Rectal smooth muscle tissue (tissue), 1 donor: ENCODE measurements around the gene COX4I2.
"Not testable (repeated sequence)": the region's sequence is repeated elsewhere in the genome, so short reads cannot be mapped to it uniquely, and the experiment has no call there.

ENCODE experiments used
- H3K27ac ChIP-seq: one replicate; pipeline ENCODE4 v1.7.0; 2013; ENCODE audit warnings: low read depth, low read length, inconsistent platforms
- H3K27me3 ChIP-seq: one replicate; pipeline ENCODE4 v1.7.0; 2013; ENCODE audit warnings: low read length; ENCODE audit not compliant: control insufficient read depth, insufficient read depth
- H3K36me3 ChIP-seq: one replicate; pipeline ENCODE4 v1.7.0; 2013; ENCODE audit warnings: low read length; ENCODE audit not compliant: control insufficient read depth, insufficient read depth
- H3K4me1 ChIP-seq: one replicate; pipeline ENCODE4 v1.7.0; 2013; ENCODE audit warnings: low read length; ENCODE audit not compliant: control insufficient read depth, insufficient read depth
- H3K4me3 ChIP-seq: one replicate; pipeline ENCODE4 v1.7.0; 2013; ENCODE audit warnings: low read length
- H3K9ac ChIP-seq: one replicate; pipeline ENCODE4 v1.7.0; 2013; ENCODE audit warnings: low read length

Gene COX4I2

DNA sequence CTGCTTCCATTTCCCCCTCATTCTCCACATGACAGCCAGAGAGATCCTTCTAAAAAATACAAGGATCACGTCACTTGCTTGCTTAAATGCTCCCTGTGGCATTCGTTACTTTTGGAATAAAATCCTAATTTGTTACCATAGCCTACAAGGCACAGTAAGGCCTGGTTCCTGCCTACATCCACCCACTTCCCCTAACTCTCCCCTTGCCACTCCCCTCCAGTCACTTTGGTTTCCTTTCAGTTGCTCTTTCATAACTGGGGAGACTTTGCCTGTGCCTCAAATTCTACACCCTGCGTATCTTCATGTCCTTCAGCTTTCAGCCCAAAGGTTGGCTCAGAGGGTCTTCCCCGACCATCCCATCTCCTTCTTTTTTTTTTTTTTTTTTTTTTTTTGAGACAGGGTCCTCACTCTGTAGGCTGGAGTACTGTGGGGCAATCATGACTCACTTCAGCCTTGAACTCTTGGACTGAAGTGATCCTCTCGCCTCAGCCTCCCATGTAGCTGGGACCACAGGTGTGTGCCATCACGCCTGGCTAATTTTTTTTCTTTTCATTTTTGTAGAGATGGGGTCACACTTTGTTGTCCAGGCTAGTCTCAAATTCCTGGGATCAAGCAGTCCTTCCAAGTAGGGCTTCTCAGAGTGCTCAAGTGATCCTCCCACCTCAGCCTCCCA is 20.1 kb upstream of the COX4I2 start:
- no peak overlapping the region for H3K9ac ChIP-seq
- no peak overlapping the region for H3K4me3 ChIP-seq
- H3K27ac ChIP-seq: no peak overlapping the region
- no peaks in the 10 kb centered on the region for H3K4me1 ChIP-seq
- H3K36me3 ChIP-seq: no peaks in the 10 kb centered on the region
- H3K27me3 ChIP-seq: no peaks in the 10 kb centered on the region

DNA sequence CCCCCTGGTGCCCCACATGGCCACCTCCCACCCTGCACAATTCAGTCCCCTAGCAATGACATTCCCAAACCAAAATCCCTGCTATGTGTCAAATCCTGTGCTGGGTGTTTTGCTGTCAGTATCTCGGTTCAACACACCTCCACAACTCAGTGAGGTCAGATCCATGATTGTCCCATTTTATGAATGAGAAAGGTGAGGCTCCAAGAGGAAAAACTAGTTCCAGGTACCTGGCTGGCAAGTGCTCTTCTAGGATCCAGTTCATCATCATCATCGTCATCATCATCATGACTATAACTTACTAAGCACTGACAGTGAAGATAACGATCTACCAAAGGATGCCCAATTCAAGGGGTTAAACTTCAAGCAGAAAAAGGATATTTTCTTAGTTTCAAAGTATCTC is 17.5 kb upstream of the COX4I2 start:
- no peak overlapping the region for H3K4me3 ChIP-seq
- no peaks in the 10 kb centered on the region for H3K36me3 ChIP-seq
- H3K4me1 ChIP-seq: no peaks in the 10 kb centered on the region
- no peaks in the 10 kb centered on the region for H3K27me3 ChIP-seq
- no peak overlapping the region for H3K9ac ChIP-seq
- no peak overlapping the region for H3K27ac ChIP-seq

DNA sequence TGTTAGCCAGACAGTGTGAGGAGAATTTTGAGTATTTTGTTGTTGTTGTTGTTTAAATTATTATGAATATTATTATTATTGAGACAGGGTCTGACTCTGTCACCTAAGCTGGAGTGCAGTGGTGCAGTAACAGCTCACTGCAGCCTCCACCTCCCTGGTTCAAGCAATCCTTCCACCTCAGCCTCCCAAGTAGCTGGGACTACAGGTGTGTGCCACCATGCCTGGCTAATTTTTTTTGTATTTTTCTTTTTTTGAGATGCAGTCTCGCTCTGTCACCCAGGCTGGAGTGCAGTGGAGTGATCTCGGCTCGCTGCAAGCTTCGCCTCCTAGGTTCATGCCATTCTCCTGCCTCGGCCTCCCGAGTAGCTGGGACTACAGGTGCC is 14.6 kb upstream of the COX4I2 start:
- not testable (repeated sequence) for H3K9ac ChIP-seq, H3K27ac ChIP-seq, H3K27me3 ChIP-seq, H3K4me3 ChIP-seq, H3K4me1 ChIP-seq, H3K36me3 ChIP-seq

DNA sequence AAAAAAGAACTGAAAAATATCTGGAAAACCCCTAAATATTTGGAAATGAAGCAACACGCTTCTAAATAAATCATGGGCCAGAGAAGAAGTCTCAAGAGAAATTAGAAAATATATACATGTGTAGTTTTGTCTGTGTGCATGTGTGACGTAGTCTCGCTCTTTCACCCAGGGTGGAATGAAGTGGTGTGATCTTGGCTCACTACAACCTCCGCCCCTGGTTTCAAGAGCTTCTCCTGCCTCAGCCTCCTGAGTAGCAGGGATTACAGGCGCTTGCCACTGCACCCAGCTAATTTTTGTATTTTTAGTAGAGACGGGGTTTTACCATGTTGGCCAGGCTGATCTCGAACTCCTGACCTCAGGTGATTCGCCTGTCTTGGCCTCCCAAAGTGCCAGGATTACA is 11.2 kb upstream of the COX4I2 start:
- H3K9ac ChIP-seq, H3K27me3 ChIP-seq, H3K36me3 ChIP-seq, H3K4me1 ChIP-seq, H3K4me3 ChIP-seq, H3K27ac ChIP-seq: not testable (repeated sequence)

DNA sequence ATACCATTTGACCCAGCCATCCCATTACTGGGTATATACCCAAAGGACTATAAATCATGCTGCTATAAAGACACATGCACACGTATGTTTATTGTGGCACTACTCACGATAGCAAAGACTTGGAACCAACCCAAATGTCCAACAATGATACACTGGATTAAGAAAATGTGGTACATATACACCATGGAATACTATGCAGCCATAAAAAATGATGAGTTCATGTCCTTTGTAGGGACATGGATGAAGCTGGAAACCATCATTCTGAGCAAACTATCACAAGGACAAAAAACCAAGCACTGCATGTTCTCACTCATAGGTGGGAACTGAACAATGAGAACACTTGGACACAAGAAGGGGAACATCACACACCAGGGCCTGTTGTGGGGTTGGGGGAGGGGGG is 9.7 kb upstream of the COX4I2 start:
- H3K27ac ChIP-seq, H3K27me3 ChIP-seq, H3K9ac ChIP-seq, H3K36me3 ChIP-seq, H3K4me3 ChIP-seq, H3K4me1 ChIP-seq: not testable (repeated sequence)

DNA sequence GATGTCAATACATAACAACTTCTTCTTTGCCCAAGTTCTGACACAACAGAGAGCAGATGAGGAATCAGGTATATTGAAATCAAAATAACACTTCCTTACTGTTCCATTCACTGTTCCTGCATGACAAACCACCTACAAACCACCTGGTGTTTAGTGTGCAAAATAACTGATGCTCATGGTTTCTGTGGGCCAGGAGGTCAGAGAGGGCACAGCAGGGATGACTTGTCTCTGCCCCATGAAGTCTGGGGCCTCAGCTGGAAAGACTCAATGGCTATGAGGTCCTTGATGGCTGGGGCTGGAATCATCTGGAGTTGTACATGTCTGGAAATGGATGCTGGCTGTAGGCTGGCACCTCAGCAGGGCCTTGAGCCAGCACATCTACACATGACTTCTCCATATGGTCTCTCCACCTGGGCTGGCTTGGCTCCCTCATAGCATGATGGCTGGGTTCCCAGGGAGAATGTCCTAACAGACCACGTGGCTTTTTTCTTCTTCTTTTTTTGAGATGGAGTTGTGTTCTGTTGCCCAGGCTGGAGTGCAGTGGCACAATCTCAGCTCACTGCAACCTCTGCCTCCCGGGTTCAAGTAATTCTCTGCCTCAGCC is 7.4 kb upstream of the COX4I2 start:
- Histone ChIP-seq H3K27me3 (no peaks in the 10 kb centered on the region), H3K4me3 (no peak overlapping the region), H3K27ac (no peak overlapping the region), H3K4me1 (no peaks in the 10 kb centered on the region), H3K36me3 (no peaks in the 10 kb centered on the region), H3K9ac (no peak overlapping the region)

DNA sequence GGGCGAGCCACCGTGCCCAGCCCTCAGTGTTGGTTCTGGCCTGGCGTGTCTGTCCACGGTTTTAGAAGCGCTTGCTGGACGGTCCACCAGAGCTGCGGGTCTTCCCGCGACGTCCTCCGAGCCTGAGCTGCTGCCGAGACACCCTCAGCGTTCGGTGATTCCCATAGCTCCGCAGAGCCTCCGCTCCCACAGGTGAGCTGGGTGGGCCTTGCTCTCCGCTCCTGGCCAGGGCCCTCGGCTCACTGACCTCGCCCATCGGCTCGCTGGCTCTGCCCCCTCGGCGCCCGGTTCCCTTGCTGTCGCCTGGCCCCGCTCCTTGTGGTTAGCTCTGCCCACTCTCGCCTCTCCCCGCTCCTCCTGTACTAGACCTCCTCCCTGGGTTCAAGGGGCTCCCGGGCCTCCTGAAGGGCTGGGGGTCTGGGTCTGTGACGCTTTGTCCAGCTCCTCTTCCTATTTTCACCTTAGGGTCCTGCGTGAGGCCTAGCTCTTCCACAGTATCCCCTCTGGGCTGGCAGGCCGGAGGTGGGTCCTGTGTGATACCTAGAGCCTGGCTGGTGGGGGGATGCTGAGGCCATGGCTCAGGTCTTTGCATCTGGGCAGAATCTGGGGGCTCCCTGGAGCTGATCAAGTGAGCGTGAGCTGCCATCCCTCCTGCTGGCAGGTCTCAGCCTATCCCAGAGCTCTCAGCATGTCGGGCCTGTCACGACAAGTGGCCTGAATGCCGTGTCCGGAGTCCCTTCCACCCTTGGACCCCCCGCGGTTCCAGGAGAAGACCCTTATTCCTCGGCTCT is 5.0 kb upstream of the COX4I2 start:
- Histone ChIP-seq H3K27ac (no peak overlapping the region), H3K4me3 (no peak overlapping the region), H3K9ac (no peak overlapping the region)

DNA sequence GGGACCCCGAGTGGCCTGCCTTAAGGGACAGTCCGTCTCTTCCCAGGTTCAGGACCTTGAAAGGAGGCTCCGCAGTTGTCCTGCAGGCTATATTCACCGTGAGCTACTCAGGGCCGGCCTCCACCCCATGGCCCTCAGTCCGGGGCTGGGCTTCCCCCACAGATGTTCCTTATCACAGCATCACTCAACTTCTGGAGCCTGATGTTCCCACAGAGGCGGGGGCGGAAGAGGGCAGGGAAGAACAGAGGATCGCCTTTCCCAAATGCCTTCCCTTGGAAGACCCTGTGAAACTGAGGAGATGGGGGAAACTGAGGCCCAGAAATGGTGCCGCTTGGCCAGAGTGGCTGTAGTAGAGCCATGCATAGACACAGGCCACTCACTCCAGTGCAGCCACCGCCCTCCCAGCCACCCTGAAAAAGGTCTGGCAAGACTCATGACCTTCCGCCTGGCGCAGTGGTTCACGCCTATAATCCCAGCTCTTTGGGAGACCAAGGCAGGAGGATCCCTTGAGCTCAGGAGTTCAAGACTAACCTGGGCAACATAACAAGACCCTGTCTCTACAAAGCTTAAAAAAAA is 4.3 kb upstream of the COX4I2 start:
- Histone ChIP-seq H3K27me3 (no peaks in the 10 kb centered on the region), H3K9ac (no peak overlapping the region), H3K4me1 (no peaks in the 10 kb centered on the region), H3K36me3 (no peaks in the 10 kb centered on the region), H3K4me3 (no peak overlapping the region), H3K27ac (no peak overlapping the region)

More for the DNA sequence above, 5.0 kb upstream of the COX4I2 start:
- H3K36me3 ChIP-seq: no peaks in the 10 kb centered on the region
- H3K4me1 ChIP-seq: no peaks in the 10 kb centered on the region
- no peaks in the 10 kb centered on the region for H3K27me3 ChIP-seq

DNA sequence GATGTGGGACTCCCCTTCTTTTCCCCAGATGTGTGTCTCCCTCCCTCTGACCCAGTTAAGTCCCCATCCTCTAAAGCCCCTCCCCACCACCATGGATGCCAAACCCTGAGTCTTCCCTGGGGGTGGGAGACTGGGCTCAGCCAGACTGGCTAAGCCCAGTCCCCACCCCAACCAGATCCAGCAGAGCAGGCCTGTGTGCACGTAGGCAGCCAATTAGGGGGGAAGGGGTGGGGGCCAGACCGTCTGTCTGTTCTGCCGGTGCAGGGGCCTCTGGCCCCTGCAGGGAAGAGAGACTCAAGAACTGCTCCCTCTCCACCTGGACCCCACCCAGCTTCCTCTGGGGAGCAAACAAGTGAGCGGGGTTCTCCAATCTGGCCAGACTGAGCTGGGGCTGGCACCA is 605 bp downstream of the COX4I2 start:
- Histone ChIP-seq H3K36me3 (no peaks in the 10 kb centered on the region), H3K27me3 (no peaks in the 10 kb centered on the region), H3K27ac (no peak overlapping the region), H3K9ac (no peak overlapping the region), H3K4me3 (no peak overlapping the region), H3K4me1 (no peaks in the 10 kb centered on the region)

DNA sequence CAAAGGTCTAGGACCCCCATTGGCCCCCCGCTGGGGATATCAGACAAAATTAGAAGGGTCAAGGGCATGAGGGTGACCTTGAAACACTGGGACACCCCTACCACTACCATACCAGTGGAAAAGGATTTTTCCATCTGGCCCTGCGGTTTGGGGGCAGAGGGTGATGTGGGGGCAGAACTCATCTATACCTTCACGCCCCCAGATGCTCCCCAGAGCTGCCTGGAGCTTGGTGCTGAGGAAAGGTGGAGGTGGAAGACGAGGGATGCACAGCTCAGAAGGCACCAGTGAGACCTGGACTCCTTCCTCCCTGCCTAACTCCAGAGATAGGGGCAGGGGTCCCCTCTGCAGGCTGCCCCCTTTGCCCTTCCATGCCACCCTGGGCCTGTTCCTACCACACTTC is 1.1 kb downstream of the COX4I2 start:
- H3K4me3 ChIP-seq: no peak overlapping the region
- H3K9ac ChIP-seq: no peak overlapping the region
- no peaks in the 10 kb centered on the region for H3K4me1 ChIP-seq
- H3K27me3 ChIP-seq: no peaks in the 10 kb centered on the region
- H3K36me3 ChIP-seq: no peaks in the 10 kb centered on the region
- no peak overlapping the region for H3K27ac ChIP-seq

DNA sequence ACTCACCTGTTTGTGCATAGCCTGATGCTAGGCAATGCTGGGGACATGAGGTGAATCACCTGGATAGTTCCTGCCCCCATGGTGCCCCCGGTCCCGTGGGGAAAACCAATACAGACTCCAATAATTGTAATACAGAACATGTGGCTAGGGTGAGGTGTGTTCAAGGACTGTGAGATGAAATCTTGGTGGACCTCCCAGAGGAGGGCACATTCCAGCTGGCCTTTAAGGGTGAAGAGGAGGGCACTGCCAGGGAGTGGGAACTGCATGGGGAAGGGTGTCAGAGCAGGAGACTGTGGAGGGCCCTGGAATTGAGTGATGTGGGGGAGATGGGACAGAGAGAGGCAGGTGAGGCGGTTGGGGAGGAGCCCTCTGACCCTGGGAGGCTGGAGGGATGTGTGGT is 2.5 kb downstream of the COX4I2 start:
- no peak overlapping the region for H3K4me3 ChIP-seq
- no peaks in the 10 kb centered on the region for H3K4me1 ChIP-seq
- H3K36me3 ChIP-seq: no peaks in the 10 kb centered on the region
- no peaks in the 10 kb centered on the region for H3K27me3 ChIP-seq
- no peak overlapping the region for H3K9ac ChIP-seq
- H3K27ac ChIP-seq: no peak overlapping the region

DNA sequence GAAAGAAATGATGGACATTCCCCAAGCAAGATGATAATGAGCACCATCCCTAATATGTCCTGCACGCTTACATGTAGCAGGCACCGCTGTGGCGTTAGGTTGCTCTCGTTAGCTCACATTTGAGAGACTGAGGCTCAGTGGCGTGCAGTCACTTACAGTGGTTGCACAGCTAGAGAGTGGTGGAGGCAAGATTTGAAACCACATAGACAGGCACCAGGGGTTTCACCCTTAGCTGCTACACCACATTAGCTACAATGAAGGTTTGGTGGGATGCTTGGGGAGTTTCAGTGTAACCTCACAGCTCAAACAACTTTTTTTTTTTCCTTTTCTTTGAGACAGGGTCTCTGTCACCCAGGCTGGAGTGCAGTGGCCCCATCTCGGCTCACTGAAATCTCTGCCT is 3.7 kb downstream of the COX4I2 start:
- Histone ChIP-seq H3K4me3 (no peak overlapping the region), H3K36me3 (no peaks in the 10 kb centered on the region), H3K9ac (no peak overlapping the region), H3K27ac (no peak overlapping the region), H3K27me3 (no peaks in the 10 kb centered on the region), H3K4me1 (no peaks in the 10 kb centered on the region)
